MM.1S (cell line): Measurements from ENCODE around the gene PLA2G6.

ENCODE experiments used
- DNase-seq: peaks from one replicate; pipeline ENCODE4 v3.0.0-alpha.2; 2015
- H2AFZ ChIP-seq: fragments of 300-600 bp; sonication (generic); 2 replicates; pipeline ENCODE4 v1.6.0; 2016; ENCODE audit warnings: antibody characterized with exemption, low read length
- H3F3A ChIP-seq: fragments of 300-600 bp; sonication (generic); 2 replicates; pipeline ENCODE4 v1.6.1; 2016; ENCODE audit warnings: mild to moderate bottlenecking, antibody characterized with exemption, low read length, moderate library complexity, mixed read lengths; ENCODE audit not compliant: insufficient read depth
- H3K27ac ChIP-seq: fragments of 300-600 bp; sonication (generic); 2 replicates; pipeline ENCODE4 v1.5.1; 2016; ENCODE audit warnings: mild to moderate bottlenecking, low read length
- H3K27me3 ChIP-seq: fragments of 300-600 bp; sonication (generic); replicated peaks from 2 replicates; pipeline ENCODE4 v1.6.0; 2016; ENCODE audit warnings: low read length; ENCODE audit not compliant: insufficient read depth
- H3K36me3 ChIP-seq: fragments of 300-600 bp; sonication (generic); replicated peaks from 2 replicates; pipeline ENCODE4 v1.6.1; 2016; ENCODE audit warnings: mild to moderate bottlenecking, low read length, mixed read lengths; ENCODE audit not compliant: insufficient read depth
- H3K4me1 ChIP-seq: fragments of 300-600 bp; sonication (generic); 2 replicates; pipeline ENCODE4 v1.6.1; 2016; ENCODE audit warnings: low read length, mixed read lengths
- H3K4me2 ChIP-seq: fragments of 300-600 bp; sonication (generic); 2 replicates; pipeline ENCODE4 v1.6.0; 2016; ENCODE audit warnings: low read depth, low read length
- H3K4me3 ChIP-seq: fragments of 300-600 bp; sonication (generic); 2 replicates; pipeline ENCODE4 v1.5.1; 2016; ENCODE audit warnings: low read length, mixed read lengths
- H3K79me2 ChIP-seq: fragments of 300-600 bp; sonication (generic); 2 replicates; pipeline ENCODE4 v1.6.1; 2016; ENCODE audit warnings: mixed run types, low read length, mixed read lengths
- H3K9ac ChIP-seq: fragments of 300-600 bp; sonication (generic); 2 replicates; pipeline ENCODE4 v1.6.1; 2016; ENCODE audit warnings: low read length, mixed read lengths
- H3K9me2 ChIP-seq: fragments of 300-600 bp; sonication (generic); replicated peaks from 2 replicates; pipeline ENCODE4 v1.6.1; 2016; ENCODE audit warnings: mild to moderate bottlenecking, low read length, mixed read lengths; ENCODE audit not compliant: insufficient read depth
- H3K9me3 ChIP-seq: fragments of 300-600 bp; sonication (generic); replicated peaks from 2 replicates; pipeline ENCODE4 v1.6.1; 2016; ENCODE audit warnings: mild to moderate bottlenecking, low read length, mixed read lengths; ENCODE audit not compliant: insufficient read depth
- H4K20me1 ChIP-seq: fragments of 300-600 bp; sonication (generic); 2 replicates; pipeline ENCODE4 v1.6.1; 2016; ENCODE audit warnings: mild to moderate bottlenecking, low read length, moderate library complexity, mixed read lengths; ENCODE audit not compliant: insufficient read depth
- CTCF ChIP-seq: fragments of 300-600 bp; sonication (generic); IDR thresholded peaks from 2 replicates; pipeline ENCODE4 v1.5.1; 2016; ENCODE audit warnings: antibody characterized with exemption, low read length, mixed read lengths
- EZH2 ChIP-seq: fragments of 300-600 bp; sonication (generic); optimal IDR thresholded peaks from 2 replicates; pipeline ENCODE3; 2017; ENCODE audit warnings: low read depth, mild to moderate bottlenecking, antibody characterized with exemption, low read length, mixed read lengths
- EZH2phosphoT487 ChIP-seq: fragments of 300-600 bp; sonication (generic); IDR thresholded peaks from 2 replicates; pipeline ENCODE4 v1.6.1; 2018; ENCODE audit warnings: antibody characterized with exemption, low read length

Gene PLA2G6

GRCh38 chr22:38133331-38133730 is 48.3 kb downstream of the PLA2G6 start:
- H4K20me1 ChIP-seq = no peaks in the 10 kb centered on the region
- DNase-seq = no peak
- no peaks in the 10 kb centered on the region for H3F3A ChIP-seq
- no peaks in the 10 kb centered on the region for H3K36me3 ChIP-seq
- no peaks in the 10 kb centered on the region for H3K27me3 ChIP-seq
- no peaks in the 10 kb centered on the region for H3K4me1 ChIP-seq
- TF ChIP-seq CTCF = no peak
- TF ChIP-seq EZH2 = no peak
- TF ChIP-seq EZH2phosphoT487 = no peak
- no peaks in the 10 kb centered on the region for H3K9me3 ChIP-seq
- H2AFZ ChIP-seq = no peak overlapping the region
- no peak overlapping the region for H3K4me3 ChIP-seq
- no peak overlapping the region for H3K27ac ChIP-seq
- no peaks in the 10 kb centered on the region for H3K79me2 ChIP-seq
- no peak overlapping the region for H3K9ac ChIP-seq
- no peak overlapping the region for H3K4me2 ChIP-seq
- no peaks in the 10 kb centered on the region for H3K9me2 ChIP-seq

DNA sequence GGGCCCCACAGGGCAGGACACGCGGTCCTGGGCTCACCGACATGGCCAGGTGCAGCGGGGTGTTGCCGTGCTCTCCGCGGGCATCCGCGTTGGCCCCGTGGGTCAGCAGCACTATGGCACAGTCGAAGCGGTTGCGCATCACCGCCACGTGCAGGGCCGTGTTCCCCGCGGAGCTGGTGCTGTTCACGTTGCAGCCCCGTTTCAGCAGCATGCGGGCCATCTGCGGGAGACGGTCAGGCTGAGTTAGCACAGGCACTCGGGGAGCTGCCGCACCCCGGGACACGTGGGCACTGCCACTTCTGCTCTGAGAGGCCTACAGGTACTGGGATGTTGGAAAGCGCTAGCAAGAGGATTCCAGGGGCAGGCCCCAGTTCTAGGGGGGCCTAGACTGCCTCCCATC is 48.8 kb downstream of the PLA2G6 start:
- Histone ChIP-seq H2AFZ (no peak overlapping the region), H3K36me3 (no peaks in the 10 kb centered on the region), H3K9ac (no peak overlapping the region), H3K9me2 (no peaks in the 10 kb centered on the region), H3K27me3 (no peaks in the 10 kb centered on the region), H3F3A (no peaks in the 10 kb centered on the region), H3K4me2 (no peak overlapping the region), H3K79me2 (no peaks in the 10 kb centered on the region), H3K9me3 (no peaks in the 10 kb centered on the region), H4K20me1 (no peaks in the 10 kb centered on the region), H3K27ac (no peak overlapping the region), H3K4me1 (no peaks in the 10 kb centered on the region), H3K4me3 (no peak overlapping the region)
- DNase-seq = no peak
- TF ChIP-seq EZH2phosphoT487 = no peak
- no peak for TF ChIP-seq CTCF
- no peak for TF ChIP-seq EZH2

DNA sequence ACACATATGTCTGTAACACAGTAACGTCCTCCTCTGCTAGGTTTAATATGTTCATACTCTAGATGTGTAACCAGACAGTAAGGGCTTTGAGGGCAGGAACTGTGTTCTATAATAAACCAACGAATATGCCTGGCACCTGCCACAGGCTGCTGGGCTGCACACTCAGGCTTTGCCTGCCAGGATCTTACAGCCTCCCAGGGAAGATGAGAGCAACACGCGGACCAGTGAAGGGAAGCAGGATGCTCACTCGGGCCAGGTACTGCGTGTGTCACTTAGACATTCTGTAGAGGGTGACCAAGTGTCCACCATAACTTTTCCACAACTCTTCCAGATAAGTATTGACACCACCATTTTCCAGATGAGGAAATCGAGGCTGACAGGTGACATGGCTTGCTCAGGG is 49.5 kb downstream of the PLA2G6 start:
- no peaks in the 10 kb centered on the region for H3K4me1 ChIP-seq
- no peaks in the 10 kb centered on the region for H4K20me1 ChIP-seq
- H3K9ac ChIP-seq = no peak overlapping the region
- no peak overlapping the region for H3K27ac ChIP-seq
- no peak for TF ChIP-seq CTCF
- TF ChIP-seq EZH2 = no peak
- TF ChIP-seq EZH2phosphoT487 = no peak
- no peak overlapping the region for H2AFZ ChIP-seq
- DNase-seq = no peak
- no peak overlapping the region for H3K4me3 ChIP-seq
- H3K9me2 ChIP-seq = no peaks in the 10 kb centered on the region
- no peak overlapping the region for H3K4me2 ChIP-seq
- H3K27me3 ChIP-seq = no peaks in the 10 kb centered on the region
- H3K79me2 ChIP-seq = no peaks in the 10 kb centered on the region
- H3K36me3 ChIP-seq = no peaks in the 10 kb centered on the region
- H3K9me3 ChIP-seq = no peaks in the 10 kb centered on the region
- H3F3A ChIP-seq = no peaks in the 10 kb centered on the region

DNA sequence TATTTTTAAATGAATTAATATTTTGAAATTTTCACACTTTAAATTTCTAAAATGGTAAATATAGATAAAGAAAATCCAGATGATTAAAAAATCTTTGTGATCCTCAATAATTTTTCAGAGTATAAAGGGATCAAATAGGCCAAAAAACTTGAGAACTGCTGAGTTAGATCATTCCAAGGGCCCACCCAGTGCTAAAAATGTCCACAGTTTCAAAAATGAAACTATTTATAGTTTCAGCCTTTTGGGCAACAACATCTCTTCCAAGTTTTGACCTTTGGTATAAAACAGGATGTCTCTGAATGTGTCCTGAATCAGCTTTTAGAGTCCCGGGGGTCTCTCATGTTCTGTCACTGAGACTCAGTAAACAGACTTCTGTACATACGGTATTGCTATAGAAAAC is 50.2 kb downstream of the PLA2G6 start:
- no peaks in the 10 kb centered on the region for H3K4me1 ChIP-seq
- H3K36me3 ChIP-seq = no peaks in the 10 kb centered on the region
- no peak overlapping the region for H3K4me3 ChIP-seq
- no peak overlapping the region for H3K27ac ChIP-seq
- H3K9me3 ChIP-seq = no peaks in the 10 kb centered on the region
- no peaks in the 10 kb centered on the region for H3F3A ChIP-seq
- no peak overlapping the region for H2AFZ ChIP-seq
- no peaks in the 10 kb centered on the region for H4K20me1 ChIP-seq
- DNase-seq = no peak
- TF ChIP-seq EZH2 = no peak
- no peak for TF ChIP-seq EZH2phosphoT487
- no peaks in the 10 kb centered on the region for H3K9me2 ChIP-seq
- no peaks in the 10 kb centered on the region for H3K27me3 ChIP-seq
- no peak overlapping the region for H3K4me2 ChIP-seq
- H3K79me2 ChIP-seq = no peaks in the 10 kb centered on the region
- H3K9ac ChIP-seq = no peak overlapping the region
